ENCODE data around the gene RGS17.

GRCh38 chr6:153059311-153059710 lies 71.8 kb downstream of the RGS17 start:
- TF ChIP-seq ELF4 (IDR thresholded peaks at IDR 0.05) = no peak
- no peak for TF ChIP-seq HDGF (IDR thresholded peaks at IDR 0.05; ENCODE audit: borderline replicate concordance)
- TF ChIP-seq BHLHE40 (IDR thresholded peaks at IDR 0.05; ENCODE audit: borderline replicate concordance) = no peak
- no peak for TF ChIP-seq ZNF384 (IDR thresholded peaks at IDR 0.05)
- TF ChIP-seq TARDBP (IDR thresholded peaks at IDR 0.05) = no peak
- TF ChIP-seq SUZ12 (IDR thresholded peaks at IDR 0.05) = no peak
- no peak for TF ChIP-seq FOXA1 (IDR thresholded peaks at IDR 0.05)
- TF ChIP-seq L3MBTL2 (conservative IDR thresholded peaks at IDR 0.05) = no peak
- TF ChIP-seq SP1 (IDR thresholded peaks at IDR 0.05) = no peak
- TF ChIP-seq PKNOX1 (IDR thresholded peaks at IDR 0.05) = no peak
- no peak for TF ChIP-seq FOXM1 (IDR thresholded peaks at IDR 0.05; ENCODE audit: borderline replicate concordance)

Data from HEK293T (cell line).